Measurements from ENCODE around the gene CSRNP2.

Gene CSRNP2

DNA sequence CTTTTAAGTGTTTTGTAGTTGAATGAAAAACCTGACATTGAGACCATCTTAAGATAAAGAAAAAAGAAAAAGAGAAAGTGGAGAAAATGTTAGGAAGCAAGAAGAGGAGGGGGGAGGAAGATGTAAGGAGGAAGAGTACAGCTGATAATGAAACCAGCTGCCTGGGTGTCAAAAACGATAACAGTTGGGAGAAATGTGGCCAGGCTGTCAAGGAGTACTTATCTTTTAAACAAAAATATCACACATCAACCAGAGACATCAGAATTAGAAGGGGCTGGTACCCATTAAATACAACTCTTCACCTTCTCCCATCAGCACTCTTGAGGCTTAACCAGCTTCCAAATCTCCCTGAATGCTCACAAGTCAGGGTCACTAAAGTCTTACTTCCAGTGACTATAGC lies 61.7 kb downstream of the CSRNP2 start:
- Histone ChIP-seq H3K27me3 (replicated peaks; ENCODE audit: insufficient read depth, low read length) (no peaks in the 10 kb centered on the region), H3K36me3 (replicated peaks; ENCODE audit: insufficient read depth, low read length) (no peaks in the 10 kb centered on the region), H3K9me3 (replicated peaks; ENCODE audit: insufficient read depth, low read length) (no peaks in the 10 kb centered on the region), H4K20me1 (ENCODE audit: insufficient read depth, low read length) (no peaks in the 10 kb centered on the region), H3F3A (ENCODE audit: insufficient read depth, low read length) (peaks cover 28% of the 10 kb centered on the region), H3K9me2 (replicated peaks; ENCODE audit: insufficient read depth, low read length) (no peaks in the 10 kb centered on the region), H3K4me1 (ENCODE audit: low read length) (0 out of 2 replicates have a peak, but pooled peaks cover 8% of the 10 kb centered on the region), H2AFZ (ENCODE audit: low read length) (no peak overlapping the region), H3K27ac (ENCODE audit: low read length) (no peak overlapping the region), H3K9ac (ENCODE audit: low read length) (no peak overlapping the region), H3K4me3 (ENCODE audit: low read length) (no peak overlapping the region), H3K79me2 (ENCODE audit: low read length) (peaks cover 95% of the 10 kb centered on the region), H3K4me2 (ENCODE audit: low read depth, low read length) (peak overlapping the region; percentile 3; the same call in 1 of the 2 replicates)
- TF ChIP-seq EZH2 (optimal IDR thresholded peaks at IDR 0.05; ENCODE audit: low read depth, low read length) (no peak), EZH2phosphoT487 (IDR thresholded peaks at IDR 0.05; ENCODE audit: low read length) (no peak)
- TF ChIP-seq, protein P1, sequence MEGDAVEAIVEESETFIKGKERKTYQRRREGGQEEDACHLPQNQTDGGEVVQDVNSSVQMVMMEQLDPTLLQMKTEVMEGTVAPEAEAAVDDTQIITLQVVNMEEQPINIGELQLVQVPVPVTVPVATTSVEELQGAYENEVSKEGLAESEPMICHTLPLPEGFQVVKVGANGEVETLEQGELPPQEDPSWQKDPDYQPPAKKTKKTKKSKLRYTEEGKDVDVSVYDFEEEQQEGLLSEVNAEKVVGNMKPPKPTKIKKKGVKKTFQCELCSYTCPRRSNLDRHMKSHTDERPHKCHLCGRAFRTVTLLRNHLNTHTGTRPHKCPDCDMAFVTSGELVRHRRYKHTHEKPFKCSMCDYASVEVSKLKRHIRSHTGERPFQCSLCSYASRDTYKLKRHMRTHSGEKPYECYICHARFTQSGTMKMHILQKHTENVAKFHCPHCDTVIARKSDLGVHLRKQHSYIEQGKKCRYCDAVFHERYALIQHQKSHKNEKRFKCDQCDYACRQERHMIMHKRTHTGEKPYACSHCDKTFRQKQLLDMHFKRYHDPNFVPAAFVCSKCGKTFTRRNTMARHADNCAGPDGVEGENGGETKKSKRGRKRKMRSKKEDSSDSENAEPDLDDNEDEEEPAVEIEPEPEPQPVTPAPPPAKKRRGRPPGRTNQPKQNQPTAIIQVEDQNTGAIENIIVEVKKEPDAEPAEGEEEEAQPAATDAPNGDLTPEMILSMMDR (IDR thresholded peaks at IDR 0.05; ENCODE audit: low read length): no peak
- no peak for DNase-seq

GRCh38 chr12:51020448-51021182 lies 62.8 kb downstream of the CSRNP2 start:
- no peaks in the 10 kb centered on the region for H3K36me3 ChIP-seq (replicated peaks; ENCODE audit: insufficient read depth, low read length)
- TF ChIP-seq EZH2phosphoT487 (IDR thresholded peaks at IDR 0.05; ENCODE audit: low read length) (no peak), EZH2 (optimal IDR thresholded peaks at IDR 0.05; ENCODE audit: low read depth, low read length) (no peak)
- TF ChIP-seq, protein P1 (IDR thresholded peaks at IDR 0.05; ENCODE audit: low read length): no peak
- H3K27me3 ChIP-seq (replicated peaks; ENCODE audit: insufficient read depth, low read length): no peaks in the 10 kb centered on the region
- no peaks in the 10 kb centered on the region for H3K9me3 ChIP-seq (replicated peaks; ENCODE audit: insufficient read depth, low read length)
- no peaks in the 10 kb centered on the region for H3K9me2 ChIP-seq (replicated peaks; ENCODE audit: insufficient read depth, low read length)
- H3K4me1 ChIP-seq (ENCODE audit: low read length): 0 out of 2 replicates have a peak, but pooled peaks cover 8% of the 10 kb centered on the region
- no peaks in the 10 kb centered on the region for H4K20me1 ChIP-seq (ENCODE audit: insufficient read depth, low read length)
- peaks cover 27% of the 10 kb centered on the region for H3F3A ChIP-seq (ENCODE audit: insufficient read depth, low read length)
- H3K4me3 ChIP-seq (ENCODE audit: low read length): no peak overlapping the region
- peaks cover 100% of the 10 kb centered on the region for H3K79me2 ChIP-seq (ENCODE audit: low read length)
- H3K9ac ChIP-seq (ENCODE audit: low read length): no peak overlapping the region
- no peak overlapping the region for H2AFZ ChIP-seq (ENCODE audit: low read length)
- no peak for DNase-seq
- no peak overlapping the region for H3K4me2 ChIP-seq (ENCODE audit: low read depth, low read length)
- H3K27ac ChIP-seq (ENCODE audit: low read length): no peak overlapping the region

DNA sequence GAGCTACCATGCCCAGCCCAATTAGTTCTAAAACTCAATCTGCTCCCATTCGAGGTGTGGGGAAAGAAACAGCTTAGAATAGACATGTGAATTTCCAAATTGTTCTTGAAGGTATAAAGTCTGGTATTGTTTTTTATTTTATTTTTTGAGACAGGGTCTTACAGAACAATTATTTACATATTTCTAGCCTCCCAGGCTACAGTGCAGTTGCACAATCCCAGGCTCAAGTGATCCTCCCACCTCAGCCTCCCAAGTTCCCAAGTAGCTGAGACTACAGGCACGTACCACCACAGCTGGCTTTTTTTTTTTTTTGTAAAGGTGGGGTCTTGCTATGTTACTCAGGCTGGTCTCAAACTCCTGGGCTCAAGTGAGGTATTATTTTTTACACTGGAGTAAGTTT lies 63.5 kb downstream of the CSRNP2 start:
- Histone ChIP-seq H3K4me2 (ENCODE audit: low read depth, low read length) (no peak overlapping the region), H4K20me1 (ENCODE audit: insufficient read depth, low read length) (no peaks in the 10 kb centered on the region), H3K9me3 (replicated peaks; ENCODE audit: insufficient read depth, low read length) (no peaks in the 10 kb centered on the region), H3K27ac (ENCODE audit: low read length) (no peak overlapping the region), H3K27me3 (replicated peaks; ENCODE audit: insufficient read depth, low read length) (no peaks in the 10 kb centered on the region), H3K9me2 (replicated peaks; ENCODE audit: insufficient read depth, low read length) (no peaks in the 10 kb centered on the region), H3K4me3 (ENCODE audit: low read length) (no peak overlapping the region), H2AFZ (ENCODE audit: low read length) (no peak overlapping the region), H3K36me3 (replicated peaks; ENCODE audit: insufficient read depth, low read length) (no peaks in the 10 kb centered on the region), H3K4me1 (ENCODE audit: low read length) (0 out of 2 replicates have a peak, but pooled peaks cover 8% of the 10 kb centered on the region), H3K79me2 (ENCODE audit: low read length) (peaks cover 96% of the 10 kb centered on the region), H3F3A (ENCODE audit: insufficient read depth, low read length) (peaks cover 20% of the 10 kb centered on the region), H3K9ac (ENCODE audit: low read length) (no peak overlapping the region)
- no peak for TF ChIP-seq EZH2phosphoT487 (IDR thresholded peaks at IDR 0.05; ENCODE audit: low read length)
- no peak for TF ChIP-seq EZH2 (optimal IDR thresholded peaks at IDR 0.05; ENCODE audit: low read depth, low read length)
- TF ChIP-seq, protein P1 (IDR thresholded peaks at IDR 0.05; ENCODE audit: low read length): no peak
- DNase-seq: no peak
